ENCODE measurements around the gene EHMT1.

The EHMT1 gene

GRCh38 chr9:137825324-137825989, 206.7 kb downstream of the EHMT1 start:
- Histone ChIP-seq H3K27me3 (ENCODE audit: insufficient read depth, low read length) (no peaks in the 10 kb centered on the region), H2AFZ (ENCODE audit: low read length) (no peak overlapping the region), H3F3A (ENCODE audit: insufficient read depth, low read length) (no peaks in the 10 kb centered on the region), H4K20me1 (ENCODE audit: insufficient read depth, low read length) (no peaks in the 10 kb centered on the region), H3K79me2 (ENCODE audit: insufficient read depth, low read length) (no peaks in the 10 kb centered on the region), H3K9ac (ENCODE audit: low read length) (no peak overlapping the region), H3K9me2 (ENCODE audit: low read depth, low read length) (no peaks in the 10 kb centered on the region), H3K36me3 (ENCODE audit: insufficient read depth, low read length) (peaks cover 76% of the 10 kb centered on the region), H3K4me1 (ENCODE audit: insufficient read depth, low read length, severe bottlenecking) (peaks cover 5% of the 10 kb centered on the region), H3K27ac (ENCODE audit: low read depth, low read length, poor library complexity, severe bottlenecking) (no peak overlapping the region), H3K4me3 (ENCODE audit: low read depth, low read length, poor library complexity, severe bottlenecking) (no peak overlapping the region), H3K9me3 (ENCODE audit: low read length) (no peaks in the 10 kb centered on the region), H3K4me2 (ENCODE audit: low read length) (no peak overlapping the region)
- TF ChIP-seq CTCF (IDR thresholded peaks at IDR 0.05; ENCODE audit: low read length), result no peak
- TF ChIP-seq EZH2 (IDR thresholded peaks at IDR 0.05; ENCODE audit: borderline replicate concordance, low read length), result no peak

DNA sequence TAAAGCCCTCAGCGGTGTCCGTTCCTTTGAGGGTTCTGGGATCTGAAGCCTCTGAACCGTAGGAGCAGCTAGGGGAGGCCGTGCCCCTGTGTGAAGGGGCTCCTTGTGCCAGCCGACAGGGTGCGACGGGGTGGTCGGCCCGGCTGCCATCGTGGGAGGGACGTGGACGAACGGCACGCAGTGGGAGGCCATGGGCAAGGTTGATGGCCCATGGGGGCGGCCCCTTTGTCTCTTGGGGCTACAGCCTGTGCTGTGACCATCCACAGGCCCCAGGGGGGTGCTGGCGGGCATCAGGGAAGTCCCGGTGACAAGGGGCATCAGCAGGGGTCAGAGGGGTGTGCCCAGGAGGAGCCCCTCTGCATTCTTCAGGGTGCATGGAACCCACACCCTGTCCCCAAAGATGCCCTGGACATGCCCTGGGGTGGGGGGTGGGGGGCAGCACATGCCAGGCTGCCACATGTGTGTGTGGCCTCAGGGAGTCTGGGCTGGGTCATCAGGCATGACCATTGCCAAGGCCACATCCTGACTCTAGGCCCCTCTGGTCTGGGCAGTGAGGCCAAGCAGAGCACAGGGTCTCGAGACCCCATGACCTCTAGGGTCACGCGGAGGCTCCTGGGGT, 209.2 kb downstream of the EHMT1 start:
- H3K4me1 ChIP-seq (ENCODE audit: insufficient read depth, low read length, severe bottlenecking), result peaks cover 5% of the 10 kb centered on the region
- no peaks in the 10 kb centered on the region for H4K20me1 ChIP-seq (ENCODE audit: insufficient read depth, low read length)
- no peak overlapping the region for H3K4me3 ChIP-seq (ENCODE audit: low read depth, low read length, poor library complexity, severe bottlenecking)
- H2AFZ ChIP-seq (ENCODE audit: low read length), result no peak overlapping the region
- H3K9me2 ChIP-seq (ENCODE audit: low read depth, low read length), result no peaks in the 10 kb centered on the region
- H3K36me3 ChIP-seq (ENCODE audit: insufficient read depth, low read length), result peaks cover 81% of the 10 kb centered on the region
- TF ChIP-seq CTCF (IDR thresholded peaks at IDR 0.05; ENCODE audit: low read length), result no peak
- TF ChIP-seq EZH2 (IDR thresholded peaks at IDR 0.05; ENCODE audit: borderline replicate concordance, low read length), result no peak
- H3K27me3 ChIP-seq (ENCODE audit: insufficient read depth, low read length), result no peaks in the 10 kb centered on the region
- no peak overlapping the region for H3K9ac ChIP-seq (ENCODE audit: low read length)
- H3K79me2 ChIP-seq (ENCODE audit: insufficient read depth, low read length), result no peaks in the 10 kb centered on the region
- no peaks in the 10 kb centered on the region for H3K9me3 ChIP-seq (ENCODE audit: low read length)
- no peak overlapping the region for H3K27ac ChIP-seq (ENCODE audit: low read depth, low read length, poor library complexity, severe bottlenecking)
- no peaks in the 10 kb centered on the region for H3F3A ChIP-seq (ENCODE audit: insufficient read depth, low read length)
- H3K4me2 ChIP-seq (ENCODE audit: low read length), result no peak overlapping the region

- H2AFZ ChIP-seq (ENCODE audit: low read length), result no peak overlapping the region
- H3K4me3 ChIP-seq (ENCODE audit: low read depth, low read length, poor library complexity, severe bottlenecking), result no peak overlapping the region
- peaks cover 5% of the 10 kb centered on the region for H3K4me1 ChIP-seq (ENCODE audit: insufficient read depth, low read length, severe bottlenecking)
- H3F3A ChIP-seq (ENCODE audit: insufficient read depth, low read length), result no peaks in the 10 kb centered on the region
- no peak overlapping the region for H3K27ac ChIP-seq (ENCODE audit: low read depth, low read length, poor library complexity, severe bottlenecking)
- TF ChIP-seq CTCF (IDR thresholded peaks at IDR 0.05; ENCODE audit: low read length), result no peak
- no peak for TF ChIP-seq EZH2 (IDR thresholded peaks at IDR 0.05; ENCODE audit: borderline replicate concordance, low read length)
- no peaks in the 10 kb centered on the region for H3K79me2 ChIP-seq (ENCODE audit: insufficient read depth, low read length)
- peaks cover 86% of the 10 kb centered on the region for H3K36me3 ChIP-seq (ENCODE audit: insufficient read depth, low read length)
- H3K9me2 ChIP-seq (ENCODE audit: low read depth, low read length), result no peaks in the 10 kb centered on the region
- H3K4me2 ChIP-seq (ENCODE audit: low read length), result no peak overlapping the region
- no peaks in the 10 kb centered on the region for H4K20me1 ChIP-seq (ENCODE audit: insufficient read depth, low read length)
- no peaks in the 10 kb centered on the region for H3K27me3 ChIP-seq (ENCODE audit: insufficient read depth, low read length)
- no peak overlapping the region for H3K9ac ChIP-seq (ENCODE audit: low read length)
- no peaks in the 10 kb centered on the region for H3K9me3 ChIP-seq (ENCODE audit: low read length)
Measured at GRCh38 chr9:137828527-137829259, 209.9 kb downstream of the EHMT1 start.

Data from OCI-LY1 (cell line).